Esophagus muscularis mucosa (tissue), 3 donors: ENCODE data around the gene BTBD9.

ENCODE experiments used
- POLR2A ChIP-seq: fragments of 450-650 bp; IDR thresholded peaks from one replicate; pipeline ENCODE4 v1.6.1; 2017; ENCODE audit warnings: antibody characterized with exemption, moderate library complexity, mild to moderate bottlenecking, low read depth
- TF ChIP-seq, protein P1 (sequence below), 3 experiments: fragments of 200-600 bp in 2 of 3; fragments of 450-650 bp in 1 of 3; sonication (generic) in 2 of 3; IDR thresholded peaks; one replicate each; pipeline ENCODE4 v1.5.1; 2017 to 2019; ENCODE audit warnings: antibody characterized with exemption in 3 of 3, mild to moderate bottlenecking in 2 of 3, moderate library complexity in 1 of 3

DNA sequence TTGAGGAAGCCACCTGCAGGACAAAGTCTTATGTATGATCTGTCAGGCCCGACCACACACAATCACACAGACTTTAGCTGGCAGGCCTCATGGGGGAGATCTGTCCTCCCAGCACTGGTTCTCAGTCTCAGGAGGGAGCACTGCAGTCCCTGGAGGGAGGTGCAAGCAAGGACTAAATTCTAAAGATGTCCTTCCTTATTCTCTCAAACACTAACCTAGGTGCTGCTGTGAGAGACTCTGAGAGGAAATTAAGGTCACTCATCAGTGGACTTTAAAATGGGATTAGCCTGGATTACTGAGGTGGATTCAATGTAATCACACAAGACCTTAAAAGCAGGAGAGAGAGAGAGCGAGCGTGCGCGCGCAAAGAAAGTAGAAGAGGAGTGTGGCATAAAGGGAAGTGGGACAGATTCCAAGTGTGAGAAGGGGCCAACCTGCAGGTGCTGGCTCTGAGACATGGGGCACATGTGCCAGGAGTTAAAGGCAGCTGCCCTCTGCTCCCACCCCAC, 48.9 kb upstream of the BTBD9 start:
- TF ChIP-seq, protein P1, sequence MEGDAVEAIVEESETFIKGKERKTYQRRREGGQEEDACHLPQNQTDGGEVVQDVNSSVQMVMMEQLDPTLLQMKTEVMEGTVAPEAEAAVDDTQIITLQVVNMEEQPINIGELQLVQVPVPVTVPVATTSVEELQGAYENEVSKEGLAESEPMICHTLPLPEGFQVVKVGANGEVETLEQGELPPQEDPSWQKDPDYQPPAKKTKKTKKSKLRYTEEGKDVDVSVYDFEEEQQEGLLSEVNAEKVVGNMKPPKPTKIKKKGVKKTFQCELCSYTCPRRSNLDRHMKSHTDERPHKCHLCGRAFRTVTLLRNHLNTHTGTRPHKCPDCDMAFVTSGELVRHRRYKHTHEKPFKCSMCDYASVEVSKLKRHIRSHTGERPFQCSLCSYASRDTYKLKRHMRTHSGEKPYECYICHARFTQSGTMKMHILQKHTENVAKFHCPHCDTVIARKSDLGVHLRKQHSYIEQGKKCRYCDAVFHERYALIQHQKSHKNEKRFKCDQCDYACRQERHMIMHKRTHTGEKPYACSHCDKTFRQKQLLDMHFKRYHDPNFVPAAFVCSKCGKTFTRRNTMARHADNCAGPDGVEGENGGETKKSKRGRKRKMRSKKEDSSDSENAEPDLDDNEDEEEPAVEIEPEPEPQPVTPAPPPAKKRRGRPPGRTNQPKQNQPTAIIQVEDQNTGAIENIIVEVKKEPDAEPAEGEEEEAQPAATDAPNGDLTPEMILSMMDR (IDR thresholded peaks at IDR 0.05) = no peak
- no peak for TF ChIP-seq POLR2A
